Esophagus muscularis mucosa (tissue), 4 donors: Measurements from ENCODE around the gene S100A7A.

Source experiments
- CTCF ChIP-seq, 3 experiments: fragments of 200-600 bp in 2 of 3; fragments of 450-650 bp in 1 of 3; sonication (generic) in 2 of 3; IDR thresholded peaks; one replicate each; pipeline ENCODE4 v1.5.1; 2017 to 2019; ENCODE audit warnings: antibody characterized with exemption in 3 of 3, mild to moderate bottlenecking in 2 of 3, moderate library complexity in 1 of 3
- EP300 ChIP-seq: sonication (generic); formaldehyde crosslinking; IDR thresholded peaks from one replicate; pipeline ENCODE4 v1.6.1; 2017; ENCODE audit warnings: antibody characterized with exemption
- POLR2A ChIP-seq: fragments of 450-650 bp; IDR thresholded peaks from one replicate; pipeline ENCODE4 v1.6.1; 2017; ENCODE audit warnings: antibody characterized with exemption, moderate library complexity, mild to moderate bottlenecking, low read depth

GRCh38 chr1:153438599-153438998 is 22.3 kb downstream of the S100A7A start:
- TF ChIP-seq EP300: no peak
- TF ChIP-seq CTCF (IDR thresholded peaks at IDR 0.05): no peak
- no peak for TF ChIP-seq POLR2A
